ENCODE results near the gene SEC16A.

SEC16A gene

DNA sequence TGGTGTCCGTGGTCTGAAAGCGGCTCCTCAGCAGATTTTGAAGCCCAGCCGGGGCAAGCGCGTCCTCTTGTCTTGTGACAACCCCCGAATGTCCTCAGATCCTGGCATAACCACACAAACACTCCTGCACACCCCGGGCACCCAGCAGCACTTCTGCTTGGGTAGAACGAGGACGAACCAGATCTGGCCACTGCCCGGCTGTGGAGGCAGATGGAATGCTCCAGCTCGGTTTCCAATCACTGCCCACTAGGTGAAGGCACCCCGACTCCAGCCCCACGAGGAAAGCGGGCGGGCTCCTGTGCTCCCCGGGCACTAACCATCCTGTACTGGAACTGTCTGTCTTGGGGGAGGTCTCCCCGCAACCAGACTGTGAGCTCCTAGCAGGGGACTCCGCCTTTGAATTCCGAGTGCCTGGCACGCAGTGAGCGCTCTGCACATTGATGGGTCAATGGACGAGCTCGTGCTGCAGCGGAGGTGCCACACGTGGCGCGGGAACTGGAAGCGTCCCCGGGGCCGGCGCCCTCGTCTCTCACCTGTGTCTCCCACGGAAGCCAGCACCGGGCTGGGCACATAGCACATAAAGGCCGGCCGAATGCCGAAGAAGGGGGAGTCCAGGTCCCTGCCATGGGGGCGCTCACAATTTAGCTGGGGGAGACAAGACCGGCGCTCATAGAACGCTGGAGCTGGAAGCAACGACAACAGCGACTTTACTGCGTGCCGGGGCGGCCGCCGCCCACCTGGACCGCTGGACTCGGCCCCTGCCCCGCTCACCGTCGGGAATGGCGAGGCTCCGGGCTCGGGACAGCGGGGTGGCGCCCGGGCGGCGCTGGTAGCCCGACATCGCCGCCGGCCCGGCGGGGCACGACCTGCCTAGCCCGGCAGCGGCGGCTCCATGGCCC, 73.0 kb downstream of the SEC16A start:
- TF ChIP-seq, protein P1, sequence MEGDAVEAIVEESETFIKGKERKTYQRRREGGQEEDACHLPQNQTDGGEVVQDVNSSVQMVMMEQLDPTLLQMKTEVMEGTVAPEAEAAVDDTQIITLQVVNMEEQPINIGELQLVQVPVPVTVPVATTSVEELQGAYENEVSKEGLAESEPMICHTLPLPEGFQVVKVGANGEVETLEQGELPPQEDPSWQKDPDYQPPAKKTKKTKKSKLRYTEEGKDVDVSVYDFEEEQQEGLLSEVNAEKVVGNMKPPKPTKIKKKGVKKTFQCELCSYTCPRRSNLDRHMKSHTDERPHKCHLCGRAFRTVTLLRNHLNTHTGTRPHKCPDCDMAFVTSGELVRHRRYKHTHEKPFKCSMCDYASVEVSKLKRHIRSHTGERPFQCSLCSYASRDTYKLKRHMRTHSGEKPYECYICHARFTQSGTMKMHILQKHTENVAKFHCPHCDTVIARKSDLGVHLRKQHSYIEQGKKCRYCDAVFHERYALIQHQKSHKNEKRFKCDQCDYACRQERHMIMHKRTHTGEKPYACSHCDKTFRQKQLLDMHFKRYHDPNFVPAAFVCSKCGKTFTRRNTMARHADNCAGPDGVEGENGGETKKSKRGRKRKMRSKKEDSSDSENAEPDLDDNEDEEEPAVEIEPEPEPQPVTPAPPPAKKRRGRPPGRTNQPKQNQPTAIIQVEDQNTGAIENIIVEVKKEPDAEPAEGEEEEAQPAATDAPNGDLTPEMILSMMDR (IDR thresholded peaks at IDR 0.05): no peak

DNA sequence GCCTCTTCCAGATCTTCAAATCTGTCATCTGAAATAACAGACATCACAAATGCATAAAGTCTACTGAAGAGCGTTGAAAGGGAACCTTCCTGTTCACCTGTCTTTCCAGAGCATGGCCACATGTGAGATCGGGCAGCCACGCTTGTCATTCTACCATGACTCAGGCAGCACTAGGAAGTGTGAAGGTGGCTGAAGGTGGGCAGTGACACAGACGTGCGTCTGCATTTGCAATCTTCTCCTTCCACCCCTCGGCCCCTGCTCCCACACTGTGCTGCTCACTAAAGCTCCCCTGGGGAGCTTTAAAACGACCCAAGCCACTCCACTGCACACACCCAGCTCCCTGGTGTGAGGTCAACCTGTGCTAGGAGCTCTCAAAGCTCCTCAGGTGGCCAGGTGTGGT, 74.9 kb downstream of the SEC16A start:
- TF ChIP-seq, protein P1 (IDR thresholded peaks at IDR 0.05): no peak

DNA sequence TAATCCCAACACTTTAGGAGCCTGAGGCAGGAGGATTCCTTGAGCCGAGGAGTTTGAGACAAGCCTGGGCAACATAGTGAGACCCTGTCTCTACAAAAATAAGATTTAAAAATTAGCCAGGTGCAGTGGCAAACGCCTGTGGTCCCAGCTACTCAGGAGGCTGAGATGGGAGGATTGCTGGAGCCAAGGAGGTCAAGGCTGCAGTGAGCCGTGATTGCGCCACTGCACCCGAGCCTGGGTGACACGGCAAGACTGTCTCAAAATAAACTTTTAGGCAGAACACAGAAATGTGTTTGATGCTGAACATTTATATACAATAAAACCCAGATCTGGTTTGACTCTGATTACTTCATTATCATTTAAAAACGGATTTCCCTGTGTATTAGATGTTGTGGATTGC, 77.4 kb downstream of the SEC16A start:
- TF ChIP-seq, protein P1 (IDR thresholded peaks at IDR 0.05): no peak

DNA sequence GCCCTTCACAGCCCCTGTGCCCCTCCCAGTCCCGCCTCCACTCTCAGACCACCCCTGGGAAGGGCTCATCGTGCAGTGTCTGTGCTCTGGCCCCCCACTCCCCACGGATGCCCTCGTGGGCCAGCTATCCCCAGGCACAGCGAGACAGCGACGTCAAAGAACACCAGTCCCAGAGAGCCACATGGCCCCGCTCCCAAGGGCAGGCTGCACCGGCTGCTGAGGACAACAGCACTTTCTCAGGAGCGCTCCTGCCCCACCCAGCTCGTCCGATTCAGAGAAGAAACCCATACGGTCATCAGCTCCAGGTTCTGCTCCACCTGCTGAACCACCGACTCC, 78.1 kb downstream of the SEC16A start:
- TF ChIP-seq, protein P1 (IDR thresholded peaks at IDR 0.05): no peak

DNA sequence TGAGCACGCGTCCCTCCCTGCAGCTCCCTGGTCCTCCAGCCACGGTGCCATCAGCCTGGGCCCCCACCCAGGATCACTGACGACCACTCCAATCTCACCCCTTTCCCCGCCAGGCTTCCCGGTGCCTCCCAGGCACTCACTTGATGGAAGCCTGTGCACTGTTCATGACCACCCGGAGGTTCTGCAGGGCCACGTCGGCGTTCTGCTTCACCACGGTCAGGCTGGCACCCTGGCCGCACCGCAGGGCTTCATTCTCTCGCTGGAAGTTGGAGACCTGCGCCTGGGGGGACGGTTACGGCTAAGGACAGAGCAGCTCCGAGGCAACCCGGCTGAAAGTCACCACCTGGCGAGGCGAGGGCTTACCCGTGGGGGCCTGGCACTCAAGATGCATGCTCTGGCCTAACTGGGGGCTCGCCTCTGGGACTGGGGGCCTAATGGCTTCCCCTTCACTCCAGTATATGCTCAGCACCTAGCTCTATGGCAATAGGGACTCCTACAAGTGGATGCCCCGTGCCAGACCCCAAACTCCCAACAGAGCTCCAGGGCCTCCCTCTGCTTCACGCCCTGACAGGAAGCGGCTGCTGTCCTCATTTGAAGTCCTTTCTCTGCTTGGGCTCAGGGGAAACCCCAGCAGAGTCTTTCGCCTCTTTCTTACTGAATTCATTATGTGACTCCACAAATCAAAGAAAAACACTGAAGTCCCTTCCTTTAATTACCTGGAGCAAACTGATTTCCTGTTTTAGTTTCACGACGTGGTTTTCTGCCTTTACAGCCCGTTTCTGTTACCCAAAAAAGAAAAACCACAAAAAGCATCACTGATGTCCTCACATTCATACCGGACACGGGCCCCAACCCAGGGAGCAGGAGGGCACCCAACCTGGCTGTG, 78.7 kb downstream of the SEC16A start:
- TF ChIP-seq, protein P1 (IDR thresholded peaks at IDR 0.05): no peak

DNA sequence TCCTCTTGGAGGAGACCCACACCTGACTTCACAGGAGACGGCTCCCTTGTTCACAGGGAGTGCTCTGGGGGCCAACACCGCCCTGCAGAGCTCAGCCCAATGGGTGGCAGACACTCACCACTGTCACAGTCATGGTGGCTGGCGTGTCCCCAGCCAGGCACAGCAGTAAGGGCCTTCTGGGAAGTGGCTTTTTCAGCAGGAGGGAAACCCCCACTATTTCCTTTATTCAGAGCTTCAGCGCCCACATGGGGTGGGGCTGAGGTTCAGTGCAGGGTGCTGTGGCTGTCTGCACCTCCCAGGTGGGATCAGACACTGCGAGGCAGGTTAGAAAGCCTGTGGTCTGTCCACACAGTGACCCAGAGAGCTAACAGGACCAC, 79.3 kb downstream of the SEC16A start:
- TF ChIP-seq, protein P1 (IDR thresholded peaks at IDR 0.05): no peak

DNA sequence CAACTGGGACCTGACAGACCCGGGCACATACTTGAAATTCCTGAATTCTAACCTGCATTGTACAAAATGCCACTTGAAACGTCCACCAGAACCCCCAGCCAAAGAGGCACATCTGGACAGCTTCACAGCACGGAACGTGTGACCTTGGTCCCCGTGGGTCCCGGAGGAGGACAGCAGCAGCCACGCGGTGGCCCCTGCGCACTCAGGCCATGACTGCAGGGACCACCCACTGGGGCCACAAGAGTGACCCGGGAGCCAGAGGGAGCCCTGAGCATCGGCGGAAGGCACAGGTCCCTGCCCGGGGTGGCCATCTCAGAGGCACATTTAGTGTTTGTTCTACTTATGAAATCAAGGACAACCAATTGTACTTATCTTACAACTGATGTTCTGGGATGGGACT, 80.8 kb downstream of the SEC16A start:
- TF ChIP-seq, protein P1 (IDR thresholded peaks at IDR 0.05): no peak
